ENCODE measurements around the gene ARMC3. TPM values are rescaled to one million over a fixed set of nuclear protein-coding genes. Genes with fewer than 3 reads are reported as not detected.

ARMC3 gene
- total and polyA plus RNA-seq, 2 experiments from 2014 or later: 0.24 TPM; not detected in 1

DNA sequence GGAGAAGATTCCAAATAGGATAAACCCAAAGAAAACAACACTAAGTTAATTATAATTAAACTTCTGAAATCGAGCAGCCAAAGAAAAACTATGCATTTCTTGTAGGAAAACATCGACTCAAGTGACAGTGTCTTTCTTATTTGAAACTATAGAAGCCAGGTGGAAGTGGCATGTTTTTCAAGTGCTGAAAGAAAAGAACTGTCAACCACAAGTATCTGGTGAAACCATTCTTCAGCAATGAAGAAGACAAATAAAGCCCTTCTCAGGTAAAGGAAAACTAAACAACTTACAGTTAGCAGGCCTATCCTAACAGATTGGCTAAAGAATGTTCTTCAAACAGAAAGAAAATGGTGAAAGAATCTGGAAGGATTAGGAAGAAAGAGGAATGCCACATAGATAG, 96.1 kb downstream of the ARMC3 start:
- H3K27me3 Mint-ChIP-seq (ENCODE audit: insufficient read depth, low read depth, poor library complexity): peaks cover 2% of the 10 kb centered on the region
- Histone ChIP-seq H3F3A (replicated peaks; ENCODE audit: low read depth) (no peaks in the 10 kb centered on the region), H3K4me3 (no peak overlapping the region), H3K27me3 (ENCODE audit: insufficient read depth) (no peaks in the 10 kb centered on the region), H2AFZ (no peak overlapping the region), H3K4me2 (no peak overlapping the region), H3K79me2 (replicated peaks; ENCODE audit: insufficient read depth) (no peaks in the 10 kb centered on the region), H3K9me2 (ENCODE audit: insufficient read depth) (no peaks in the 10 kb centered on the region), H4K20me1 (replicated peaks; ENCODE audit: insufficient read depth) (no peaks in the 10 kb centered on the region), H3K4me1 (ENCODE audit: insufficient read depth) (no peaks in the 10 kb centered on the region), H3K36me3 (ENCODE audit: insufficient read depth) (no peaks in the 10 kb centered on the region), H3K27ac (ENCODE audit: low read depth) (no peak overlapping the region)
- TF ChIP-seq JUNB (IDR thresholded peaks at IDR 0.05; ENCODE audit: unreplicated experiment) (no peak), EZH2phosphoT487 (IDR thresholded peaks at IDR 0.05; ENCODE audit: unreplicated experiment) (no peak), EZH2 (IDR thresholded peaks at IDR 0.05; ENCODE audit: low read depth, unreplicated experiment) (no peak), ZNF331 (CRISPR knock-in tag; IDR thresholded peaks at IDR 0.05; ENCODE audit: low read depth) (no peak)
- TF ChIP-seq, protein P1, sequence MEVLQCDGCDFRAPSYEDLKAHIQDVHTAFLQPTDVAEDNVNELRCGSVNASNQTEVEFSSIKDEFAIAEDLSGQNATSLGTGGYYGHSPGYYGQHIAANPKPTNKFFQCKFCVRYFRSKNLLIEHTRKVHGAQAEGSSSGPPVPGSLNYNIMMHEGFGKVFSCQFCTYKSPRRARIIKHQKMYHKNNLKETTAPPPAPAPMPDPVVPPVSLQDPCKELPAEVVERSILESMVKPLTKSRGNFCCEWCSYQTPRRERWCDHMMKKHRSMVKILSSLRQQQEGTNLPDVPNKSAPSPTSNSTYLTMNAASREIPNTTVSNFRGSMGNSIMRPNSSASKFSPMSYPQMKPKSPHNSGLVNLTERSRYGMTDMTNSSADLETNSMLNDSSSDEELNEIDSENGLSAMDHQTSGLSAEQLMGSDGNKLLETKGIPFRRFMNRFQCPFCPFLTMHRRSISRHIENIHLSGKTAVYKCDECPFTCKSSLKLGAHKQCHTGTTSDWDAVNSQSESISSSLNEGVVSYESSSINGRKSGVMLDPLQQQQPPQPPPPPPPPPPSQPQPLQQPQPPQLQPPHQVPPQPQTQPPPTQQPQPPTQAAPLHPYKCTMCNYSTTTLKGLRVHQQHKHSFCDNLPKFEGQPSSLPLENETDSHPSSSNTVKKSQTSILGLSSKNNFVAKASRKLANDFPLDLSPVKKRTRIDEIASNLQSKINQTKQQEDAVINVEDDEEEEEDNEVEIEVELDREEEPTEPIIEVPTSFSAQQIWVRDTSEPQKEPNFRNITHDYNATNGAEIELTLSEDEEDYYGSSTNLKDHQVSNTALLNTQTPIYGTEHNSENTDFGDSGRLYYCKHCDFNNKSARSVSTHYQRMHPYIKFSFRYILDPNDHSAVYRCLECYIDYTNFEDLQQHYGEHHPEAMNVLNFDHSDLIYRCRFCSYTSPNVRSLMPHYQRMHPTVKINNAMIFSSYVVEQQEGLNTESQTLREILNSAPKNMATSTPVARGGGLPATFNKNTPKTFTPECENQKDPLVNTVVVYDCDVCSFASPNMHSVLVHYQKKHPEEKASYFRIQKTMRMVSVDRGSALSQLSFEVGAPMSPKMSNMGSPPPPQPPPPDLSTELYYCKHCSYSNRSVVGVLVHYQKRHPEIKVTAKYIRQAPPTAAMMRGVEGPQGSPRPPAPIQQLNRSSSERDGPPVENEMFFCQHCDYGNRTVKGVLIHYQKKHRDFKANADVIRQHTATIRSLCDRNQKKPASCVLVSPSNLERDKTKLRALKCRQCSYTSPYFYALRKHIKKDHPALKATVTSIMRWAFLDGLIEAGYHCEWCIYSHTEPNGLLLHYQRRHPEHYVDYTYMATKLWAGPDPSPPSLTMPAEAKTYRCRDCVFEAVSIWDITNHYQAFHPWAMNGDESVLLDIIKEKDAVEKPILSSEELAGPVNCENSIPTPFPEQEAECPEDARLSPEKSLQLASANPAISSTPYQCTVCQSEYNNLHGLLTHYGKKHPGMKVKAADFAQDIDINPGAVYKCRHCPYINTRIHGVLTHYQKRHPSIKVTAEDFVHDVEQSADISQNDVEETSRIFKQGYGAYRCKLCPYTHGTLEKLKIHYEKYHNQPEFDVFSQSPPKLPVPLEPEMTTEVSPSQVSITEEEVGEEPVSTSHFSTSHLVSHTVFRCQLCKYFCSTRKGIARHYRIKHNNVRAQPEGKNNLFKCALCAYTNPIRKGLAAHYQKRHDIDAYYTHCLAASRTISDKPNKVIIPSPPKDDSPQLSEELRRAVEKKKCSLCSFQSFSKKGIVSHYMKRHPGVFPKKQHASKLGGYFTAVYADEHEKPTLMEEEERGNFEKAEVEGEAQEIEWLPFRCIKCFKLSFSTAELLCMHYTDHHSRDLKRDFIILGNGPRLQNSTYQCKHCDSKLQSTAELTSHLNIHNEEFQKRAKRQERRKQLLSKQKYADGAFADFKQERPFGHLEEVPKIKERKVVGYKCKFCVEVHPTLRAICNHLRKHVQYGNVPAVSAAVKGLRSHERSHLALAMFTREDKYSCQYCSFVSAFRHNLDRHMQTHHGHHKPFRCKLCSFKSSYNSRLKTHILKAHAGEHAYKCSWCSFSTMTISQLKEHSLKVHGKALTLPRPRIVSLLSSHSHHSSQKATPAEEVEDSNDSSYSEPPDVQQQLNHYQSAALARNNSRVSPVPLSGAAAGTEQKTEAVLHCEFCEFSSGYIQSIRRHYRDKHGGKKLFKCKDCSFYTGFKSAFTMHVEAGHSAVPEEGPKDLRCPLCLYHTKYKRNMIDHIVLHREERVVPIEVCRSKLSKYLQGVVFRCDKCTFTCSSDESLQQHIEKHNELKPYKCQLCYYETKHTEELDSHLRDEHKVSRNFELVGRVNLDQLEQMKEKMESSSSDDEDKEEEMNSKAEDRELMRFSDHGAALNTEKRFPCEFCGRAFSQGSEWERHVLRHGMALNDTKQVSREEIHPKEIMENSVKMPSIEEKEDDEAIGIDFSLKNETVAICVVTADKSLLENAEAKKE (CRISPR knock-in tag; IDR thresholded peaks at IDR 0.05): no peak
- TF ChIP-seq, protein P2, sequence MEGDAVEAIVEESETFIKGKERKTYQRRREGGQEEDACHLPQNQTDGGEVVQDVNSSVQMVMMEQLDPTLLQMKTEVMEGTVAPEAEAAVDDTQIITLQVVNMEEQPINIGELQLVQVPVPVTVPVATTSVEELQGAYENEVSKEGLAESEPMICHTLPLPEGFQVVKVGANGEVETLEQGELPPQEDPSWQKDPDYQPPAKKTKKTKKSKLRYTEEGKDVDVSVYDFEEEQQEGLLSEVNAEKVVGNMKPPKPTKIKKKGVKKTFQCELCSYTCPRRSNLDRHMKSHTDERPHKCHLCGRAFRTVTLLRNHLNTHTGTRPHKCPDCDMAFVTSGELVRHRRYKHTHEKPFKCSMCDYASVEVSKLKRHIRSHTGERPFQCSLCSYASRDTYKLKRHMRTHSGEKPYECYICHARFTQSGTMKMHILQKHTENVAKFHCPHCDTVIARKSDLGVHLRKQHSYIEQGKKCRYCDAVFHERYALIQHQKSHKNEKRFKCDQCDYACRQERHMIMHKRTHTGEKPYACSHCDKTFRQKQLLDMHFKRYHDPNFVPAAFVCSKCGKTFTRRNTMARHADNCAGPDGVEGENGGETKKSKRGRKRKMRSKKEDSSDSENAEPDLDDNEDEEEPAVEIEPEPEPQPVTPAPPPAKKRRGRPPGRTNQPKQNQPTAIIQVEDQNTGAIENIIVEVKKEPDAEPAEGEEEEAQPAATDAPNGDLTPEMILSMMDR (conservative IDR thresholded peaks at IDR 0.05; ENCODE audit: low read depth in 2 of 2): no peak
- TF ChIP-seq, protein P3, sequence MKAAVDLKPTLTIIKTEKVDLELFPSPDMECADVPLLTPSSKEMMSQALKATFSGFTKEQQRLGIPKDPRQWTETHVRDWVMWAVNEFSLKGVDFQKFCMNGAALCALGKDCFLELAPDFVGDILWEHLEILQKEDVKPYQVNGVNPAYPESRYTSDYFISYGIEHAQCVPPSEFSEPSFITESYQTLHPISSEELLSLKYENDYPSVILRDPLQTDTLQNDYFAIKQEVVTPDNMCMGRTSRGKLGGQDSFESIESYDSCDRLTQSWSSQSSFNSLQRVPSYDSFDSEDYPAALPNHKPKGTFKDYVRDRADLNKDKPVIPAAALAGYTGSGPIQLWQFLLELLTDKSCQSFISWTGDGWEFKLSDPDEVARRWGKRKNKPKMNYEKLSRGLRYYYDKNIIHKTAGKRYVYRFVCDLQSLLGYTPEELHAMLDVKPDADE (IDR thresholded peaks at IDR 0.05): no peak
- DNase-seq (ENCODE audit: low spot score) (no peak), ATAC-seq (no peak)
- no peak overlapping the region for H3K4me3 Mint-ChIP-seq
- H3K4me1 Mint-ChIP-seq: no peaks in the 10 kb centered on the region
- no peaks in the 10 kb centered on the region for H3K36me3 Mint-ChIP-seq (ENCODE audit: low read depth)
- H3K9me3 Mint-ChIP-seq: peaks cover 3% of the 10 kb centered on the region; the same call in 1 of the 3 replicates
- H3K27ac Mint-ChIP-seq: no peak overlapping the region

All from GM23338 (cell line).